HEK293 (cell line): Measurements from ENCODE around the gene CFAP43.

Experiments
- BCL6B ChIP-seq: fragments of 450-650 bp; formaldehyde crosslinking; IDR thresholded peaks from 2 replicates; pipeline ENCODE4 v1.5.1; 2017; ENCODE audit warnings: missing biosample characterization, missing genetic modification characterization
- CTCF ChIP-seq: fragments of 450-650 bp; formaldehyde crosslinking; IDR thresholded peaks from 2 replicates; pipeline ENCODE4 v1.5.1; 2016; ENCODE audit warnings: missing biosample characterization, missing genetic modification characterization
- PATZ1 ChIP-seq: fragments of 450-650 bp; formaldehyde crosslinking; IDR thresholded peaks from 2 replicates; pipeline ENCODE4 v1.5.1; 2016; ENCODE audit warnings: missing biosample characterization, missing genetic modification characterization
- ZNF214 ChIP-seq: fragments of 450-650 bp; formaldehyde crosslinking; IDR thresholded peaks from 2 replicates; pipeline ENCODE4 v1.5.1; 2017; ENCODE audit warnings: missing biosample characterization, mild to moderate bottlenecking, missing genetic modification characterization, borderline replicate concordance
- ZNF274 ChIP-seq, 2 experiments: fragments of 200-500 bp in 1 of 2; fragments of 450-650 bp in 1 of 2; sonication (Bioruptor generic) in 1 of 2; formaldehyde crosslinking in 1 of 2; IDR thresholded peaks; 2 replicates each; pipeline versions ENCODE4 v1.5.1 to v1.6.1; 2014 to 2016; ENCODE audit warnings: borderline replicate concordance in 1 of 2, inconsistent platforms in 1 of 2, low read length in 1 of 2, missing biosample characterization in 1 of 2, missing genetic modification characterization in 1 of 2
- ZNF488 ChIP-seq: fragments of 450-650 bp; formaldehyde crosslinking; IDR thresholded peaks from 2 replicates; pipeline ENCODE4 v1.5.1; 2016; ENCODE audit warnings: missing biosample characterization, missing genetic modification characterization
- ZNF549 ChIP-seq: fragments of 450-650 bp; IDR thresholded peaks from 2 replicates; pipeline ENCODE4 v1.5.1; 2018; ENCODE audit warnings: missing biosample characterization, missing genetic modification characterization, mild to moderate bottlenecking, inconsistent platforms, moderate library complexity
- ZNF596 ChIP-seq: fragments of 450-650 bp; IDR thresholded peaks from 2 replicates; pipeline ENCODE4 v1.5.0; 2018; ENCODE audit warnings: missing biosample characterization, mild to moderate bottlenecking, missing genetic modification characterization, moderate library complexity

GRCh38 chr10:104146882-104147281 is 85.3 kb downstream of the CFAP43 start:
- no peak for TF ChIP-seq CTCF (tag by site-specific recombination)
- TF ChIP-seq ZNF488 (tag by site-specific recombination): no peak
- TF ChIP-seq ZNF596 (tag by site-specific recombination): no peak
- no peak for TF ChIP-seq ZNF274 (IDR thresholded peaks at IDR 0.05; ENCODE audit: low read length)
- TF ChIP-seq ZNF274 (tag by site-specific recombination; IDR thresholded peaks at IDR 0.05; ENCODE audit: borderline replicate concordance): no peak
- no peak for TF ChIP-seq PATZ1 (tag by site-specific recombination)
- no peak for TF ChIP-seq BCL6B (tag by site-specific recombination)
- TF ChIP-seq ZNF214 (tag by site-specific recombination): no peak
- TF ChIP-seq ZNF549 (tag by site-specific recombination): no peak
